SK-N-MC (cell line): ENCODE results near the gene EGR2.

Source experiments
- EZH2 ChIP-seq: fragments of 200-600 bp; sonication (generic); IDR thresholded peaks from one replicate; pipeline ENCODE4 v1.6.1; 2017; ENCODE audit warnings: antibody characterized with exemption
- FOXP2 ChIP-seq: optimal IDR thresholded peaks from 2 replicates; pipeline ENCODE3; 2011; ENCODE audit warnings: mild to moderate bottlenecking, moderate library complexity; ENCODE audit not compliant: insufficient read depth; ENCODE audit errors: extremely low read length, control extremely low read depth
- POLR2AphosphoS5 ChIP-seq: IDR thresholded peaks from 2 replicates; pipeline ENCODE4 v1.6.1; 2012; ENCODE audit warnings: mild to moderate bottlenecking, low read depth, low read length, borderline replicate concordance

DNA sequence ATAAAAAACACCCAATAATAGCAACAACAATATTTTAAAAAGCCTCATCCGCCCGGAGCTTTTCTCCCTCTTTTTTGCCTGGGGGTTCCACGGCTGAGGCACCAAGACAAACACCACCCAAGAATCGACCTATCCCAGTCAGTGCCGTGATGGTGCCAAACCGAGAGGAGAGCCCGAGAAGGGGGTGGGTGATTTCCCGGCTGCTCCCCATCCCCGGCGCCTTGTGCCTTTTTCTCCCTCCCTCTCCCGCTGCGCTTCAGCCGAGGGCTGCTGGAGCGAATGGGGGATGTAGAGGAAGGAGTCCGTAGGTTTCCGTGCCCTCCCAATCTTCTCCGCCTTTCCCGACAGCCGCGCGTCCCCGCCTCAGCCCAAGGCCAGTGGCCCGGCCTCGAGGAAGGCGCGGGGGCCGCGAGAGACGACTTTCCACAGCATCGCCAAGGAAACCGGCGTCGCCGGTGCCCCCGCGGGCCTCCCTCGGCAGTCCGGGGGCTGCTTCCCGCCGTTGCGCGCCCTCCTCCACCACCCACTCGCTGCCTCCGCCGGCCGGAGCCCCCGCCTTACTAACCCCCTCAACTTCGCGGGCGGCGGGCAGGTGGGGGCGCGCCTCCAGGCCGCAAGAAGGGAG, 1.3 kb downstream of the EGR2 start:
- TF ChIP-seq POLR2AphosphoS5: no peak
- TF ChIP-seq EZH2: no peak
- TF ChIP-seq FOXP2: no peak
